ENCODE results near the gene PCLAF. TPM values are rescaled to one million over a fixed set of nuclear protein-coding genes. Genes with fewer than 3 reads are reported as not detected.

Gene PCLAF
- total and polyA plus RNA-seq, 2 of the 4 experiments (the other 2 are of a cell fraction): 12.9 to 60.5 TPM

- ChIA-PET CTCF (no interaction called here), POLR2A (ENCODE audit: unreplicated experiment) (no interaction called here)
- Histone ChIP-seq H2BK15ac (ENCODE audit: low read depth, low read length) (no peak overlapping the region), H3K4me3 (ENCODE audit: insufficient read depth, low read depth, low read length) (no peak overlapping the region), H2AK9ac (replicated peaks; ENCODE audit: low read depth, low read length, poor library complexity) (no peak overlapping the region), H3K79me1 (ENCODE audit: low read depth in 1 of 2, low read length in 2 of 2) (peaks cover 3 to 12% of the 10 kb centered on the region in 2 experiments; a peak in 2 of 4 replicates), H3K36me3 (ENCODE audit: control insufficient read depth, insufficient read depth, low read length) (peaks cover 20% of the 10 kb centered on the region), H3K27me3 (ENCODE audit: control insufficient read depth, insufficient read depth, low read length) (no peaks in the 10 kb centered on the region), H4K91ac (ENCODE audit: insufficient read depth, low read depth, low read length) (no peak overlapping the region), H2AK5ac (ENCODE audit: low read depth, low read length) (no peak overlapping the region), H3K23ac (ENCODE audit: low read depth, low read length) (no peak overlapping the region), H4K20me1 (ENCODE audit: insufficient read depth, low read length) (no peaks in the 10 kb centered on the region), H3K4ac (ENCODE audit: low read depth, low read length) (no peak overlapping the region), H4K5ac (ENCODE audit: low read depth, low read length) (no peak overlapping the region), H2BK20ac (ENCODE audit: low read depth, low read length) (no peak overlapping the region), H2AFZ (replicated peaks; ENCODE audit: low read length, poor library complexity) (no peak overlapping the region), H2BK5ac (ENCODE audit: low read depth, low read length, poor library complexity, severe bottlenecking) (no peak overlapping the region), H2BK120ac (ENCODE audit: low read depth, low read length) (no peak overlapping the region), H3K4me1 (ENCODE audit: control insufficient read depth, insufficient read depth, low read length) (no peaks in the 10 kb centered on the region), H4K8ac (ENCODE audit: low read depth in 2 of 2, low read length in 2 of 2) (no peak overlapping the region), H3K14ac (replicated peaks; ENCODE audit: low read depth, low read length) (no peak overlapping the region), H3K27ac (ENCODE audit: insufficient read depth, low read length) (no peak overlapping the region), H3K9me3 (ENCODE audit: control insufficient read depth, insufficient read depth, low read length) (no peaks in the 10 kb centered on the region), H3K4me2 (ENCODE audit: low read depth, low read length) (no peak overlapping the region), H3K9ac (ENCODE audit: low read depth, low read length) (no peak overlapping the region), H3K18ac (ENCODE audit: low read depth, low read length) (no peak overlapping the region), H3K9me1 (ENCODE audit: insufficient read depth, low read length) (no peaks in the 10 kb centered on the region), H3K56ac (ENCODE audit: extremely low read depth, insufficient read depth, low read length) (no peak overlapping the region)
- DNase-seq (no peak), ATAC-seq (ENCODE audit: low read depth) (no peak)
- intact Hi-C loops (cut with micrococcal nuclease): no loop called here
- in situ Hi-C loops (cut with MboI; ENCODE audit: low sequenced_read_pairs): no loop called here
- BruUV-seq (replicated peaks): no TSS peak
- TF ChIP-seq NFE2L2 (IDR thresholded peaks at IDR 0.05; ENCODE audit: low read depth, low read length): no peak
- no CpG with 5 or more reads among the region's 6 CpGs for WGBS, 2 experiments (ENCODE audit: extremely low coverage in 2 of 2, insufficient read length in 1 of 2)
- dilution Hi-C loops (cut with HindIII; ENCODE audit: low sequenced_read_pairs, unreplicated experiment): no loop called here
Observed at GRCh38 chr15:64423970-64424369, 42.7 kb upstream of the PCLAF start.
